HEK293 (cell line): ENCODE data around the gene MAGI1.
A peak's percentile ranks its signal among the peaks of the same experiment; 100 is the strongest.

Source experiments
- BCL11B ChIP-seq: fragments of 450-650 bp; formaldehyde crosslinking; IDR thresholded peaks from 2 replicates; pipeline ENCODE4 v1.5.1; 2016; ENCODE audit warnings: low read depth, missing biosample characterization, missing genetic modification characterization
- KLF8 ChIP-seq: fragments of 450-650 bp; formaldehyde crosslinking; IDR thresholded peaks from 2 replicates; pipeline ENCODE4 v1.5.1; 2016; ENCODE audit warnings: missing biosample characterization, missing genetic modification characterization
- SCRT2 ChIP-seq: fragments of 450-650 bp; formaldehyde crosslinking; IDR thresholded peaks from 2 replicates; pipeline ENCODE4 v1.5.1; 2016; ENCODE audit warnings: missing biosample characterization, missing genetic modification characterization
- ZBTB1 ChIP-seq: fragments of 450-650 bp; formaldehyde crosslinking; IDR thresholded peaks from 2 replicates; pipeline ENCODE4 v1.5.1; 2016; ENCODE audit warnings: missing biosample characterization, missing genetic modification characterization
- ZBTB21 ChIP-seq: fragments of 450-650 bp; formaldehyde crosslinking; IDR thresholded peaks from 2 replicates; pipeline ENCODE4 v1.5.1; 2017; ENCODE audit warnings: missing biosample characterization, missing genetic modification characterization
- ZBTB48 ChIP-seq: fragments of 450-650 bp; formaldehyde crosslinking; IDR thresholded peaks from 2 replicates; pipeline ENCODE4 v1.5.1; 2016; ENCODE audit warnings: missing biosample characterization, missing genetic modification characterization
- ZIC2 ChIP-seq: fragments of 450-650 bp; formaldehyde crosslinking; IDR thresholded peaks from 2 replicates; pipeline ENCODE4 v1.5.1; 2016; ENCODE audit warnings: missing biosample characterization, missing genetic modification characterization
- ZNF121 ChIP-seq: fragments of 450-650 bp; formaldehyde crosslinking; IDR thresholded peaks from 2 replicates; pipeline ENCODE4 v1.5.1; 2016; ENCODE audit warnings: missing biosample characterization, missing genetic modification characterization
- ZNF138 ChIP-seq: fragments of 450-650 bp; formaldehyde crosslinking; IDR thresholded peaks from 2 replicates; pipeline ENCODE4 v1.5.1; 2016; ENCODE audit warnings: missing biosample characterization, missing genetic modification characterization, borderline replicate concordance
- ZNF24 ChIP-seq: fragments of 450-650 bp; formaldehyde crosslinking; IDR thresholded peaks from 2 replicates; pipeline ENCODE4 v1.5.1; 2016; ENCODE audit warnings: missing biosample characterization, missing genetic modification characterization
- ZNF341 ChIP-seq: fragments of 450-650 bp; formaldehyde crosslinking; IDR thresholded peaks from 2 replicates; pipeline ENCODE4; 2016; ENCODE audit warnings: low read depth, missing biosample characterization, missing genetic modification characterization
- ZNF394 ChIP-seq: fragments of 450-650 bp; formaldehyde crosslinking; IDR thresholded peaks from 2 replicates; pipeline ENCODE4 v1.5.1; 2016; ENCODE audit warnings: missing biosample characterization, missing genetic modification characterization, mild to moderate bottlenecking, moderate library complexity, borderline replicate concordance
- ZNF423 ChIP-seq: fragments of 450-650 bp; formaldehyde crosslinking; IDR thresholded peaks from 2 replicates; pipeline ENCODE4 v1.5.1; 2016; ENCODE audit warnings: missing biosample characterization, missing genetic modification characterization
- ZNF426 ChIP-seq: fragments of 450-650 bp; formaldehyde crosslinking; IDR thresholded peaks from 2 replicates; pipeline ENCODE4 v1.5.1; 2017; ENCODE audit warnings: missing biosample characterization, missing genetic modification characterization, mild to moderate bottlenecking, inconsistent platforms, moderate library complexity
- ZNF530 ChIP-seq: fragments of 450-650 bp; formaldehyde crosslinking; IDR thresholded peaks from 2 replicates; pipeline ENCODE4 v1.5.1; 2016; ENCODE audit warnings: low read depth, missing biosample characterization, missing genetic modification characterization
- ZNF544 ChIP-seq: fragments of 450-650 bp; formaldehyde crosslinking; IDR thresholded peaks from 2 replicates; pipeline ENCODE4 v1.5.0; 2017; ENCODE audit warnings: missing biosample characterization, missing genetic modification characterization
- ZNF560 ChIP-seq: fragments of 450-650 bp; formaldehyde crosslinking; IDR thresholded peaks from 2 replicates; pipeline ENCODE4 v1.5.1; 2017; ENCODE audit warnings: missing biosample characterization, missing genetic modification characterization, borderline replicate concordance
- ZNF596 ChIP-seq: fragments of 450-650 bp; IDR thresholded peaks from 2 replicates; pipeline ENCODE4 v1.5.0; 2018; ENCODE audit warnings: missing biosample characterization, mild to moderate bottlenecking, missing genetic modification characterization, moderate library complexity
- ZNF623 ChIP-seq: fragments of 450-650 bp; formaldehyde crosslinking; IDR thresholded peaks from 2 replicates; pipeline ENCODE4 v1.5.1; 2016; ENCODE audit warnings: missing biosample characterization, missing genetic modification characterization
- ZNF629 ChIP-seq: fragments of 450-650 bp; formaldehyde crosslinking; IDR thresholded peaks from 2 replicates; pipeline ENCODE4 v1.5.1; 2017; ENCODE audit warnings: missing biosample characterization, missing genetic modification characterization
- ZNF664 ChIP-seq: fragments of 450-650 bp; formaldehyde crosslinking; IDR thresholded peaks from 2 replicates; pipeline ENCODE4 v1.5.1; 2016; ENCODE audit warnings: missing biosample characterization, missing genetic modification characterization
- ZNF707 ChIP-seq: fragments of 450-650 bp; formaldehyde crosslinking; IDR thresholded peaks from 2 replicates; pipeline ENCODE4 v1.5.1; 2016; ENCODE audit warnings: missing biosample characterization, missing genetic modification characterization
- ZNF76 ChIP-seq: fragments of 450-650 bp; formaldehyde crosslinking; IDR thresholded peaks from 2 replicates; pipeline ENCODE4; 2016; ENCODE audit warnings: low read depth, missing biosample characterization, missing genetic modification characterization, borderline replicate concordance
- TF ChIP-seq, protein P1 (sequence below): fragments of 450-650 bp; formaldehyde crosslinking; IDR thresholded peaks from 2 replicates; pipeline ENCODE4 v1.5.1; 2017; ENCODE audit warnings: missing biosample characterization, missing genetic modification characterization
- TF ChIP-seq, protein P2 (sequence below): fragments of 450-650 bp; formaldehyde crosslinking; IDR thresholded peaks from 2 replicates; pipeline ENCODE4 v1.5.1; 2016; ENCODE audit warnings: missing biosample characterization, missing genetic modification characterization
- TF ChIP-seq, protein P3 (sequence below): fragments of 450-650 bp; formaldehyde crosslinking; IDR thresholded peaks from 2 replicates; pipeline ENCODE4 v1.5.1; 2016; ENCODE audit warnings: missing biosample characterization, missing genetic modification characterization
- TF ChIP-seq, protein P4 (sequence below): fragments of 450-650 bp; formaldehyde crosslinking; IDR thresholded peaks from 2 replicates; pipeline ENCODE4 v1.5.1; 2017; ENCODE audit warnings: missing biosample characterization, missing genetic modification characterization
- TF ChIP-seq, protein P5 (sequence below): fragments of 450-650 bp; formaldehyde crosslinking; IDR thresholded peaks from 2 replicates; pipeline ENCODE4 v1.5.1; 2016; ENCODE audit warnings: missing biosample characterization, missing genetic modification characterization
- TF ChIP-seq, protein P6 (sequence below): fragments of 450-650 bp; formaldehyde crosslinking; IDR thresholded peaks from 2 replicates; pipeline ENCODE4 v1.5.1; 2016; ENCODE audit warnings: missing biosample characterization, missing genetic modification characterization
- TF ChIP-seq, protein P7 (sequence below): fragments of 450-650 bp; formaldehyde crosslinking; IDR thresholded peaks from 2 replicates; pipeline ENCODE4 v1.5.1; 2017; ENCODE audit warnings: missing biosample characterization, missing genetic modification characterization

Gene MAGI1

DNA sequence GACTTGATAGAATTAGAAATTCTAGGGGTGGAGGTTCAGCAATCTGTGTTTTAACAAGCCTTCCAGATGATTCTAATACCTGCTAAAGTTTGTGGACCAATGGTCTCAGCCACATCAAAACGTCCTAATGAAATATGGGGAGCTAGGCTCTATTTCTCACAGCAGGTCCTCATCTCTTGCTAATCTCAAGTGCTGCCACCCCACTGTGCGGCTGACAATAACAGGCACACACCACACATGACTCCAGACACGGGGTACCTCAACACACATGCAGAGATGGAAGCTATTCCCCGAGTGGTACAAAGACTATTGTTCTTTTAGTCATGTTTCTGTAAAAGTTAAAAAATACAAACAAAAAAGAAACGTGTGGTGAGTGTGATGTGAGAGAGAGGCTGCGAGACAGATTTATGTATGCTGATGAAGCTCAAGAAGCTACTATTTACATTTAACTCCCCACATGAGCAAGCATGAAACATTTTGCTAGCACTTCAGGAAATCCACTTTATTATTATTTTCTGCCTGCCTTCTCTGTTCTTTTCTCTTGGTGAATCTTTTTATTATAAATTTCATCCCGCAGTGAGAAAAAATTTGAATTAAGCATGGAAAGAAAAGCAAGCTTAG lies 405.6 kb downstream of the MAGI1 start (continued):
- TF ChIP-seq, protein P1, sequence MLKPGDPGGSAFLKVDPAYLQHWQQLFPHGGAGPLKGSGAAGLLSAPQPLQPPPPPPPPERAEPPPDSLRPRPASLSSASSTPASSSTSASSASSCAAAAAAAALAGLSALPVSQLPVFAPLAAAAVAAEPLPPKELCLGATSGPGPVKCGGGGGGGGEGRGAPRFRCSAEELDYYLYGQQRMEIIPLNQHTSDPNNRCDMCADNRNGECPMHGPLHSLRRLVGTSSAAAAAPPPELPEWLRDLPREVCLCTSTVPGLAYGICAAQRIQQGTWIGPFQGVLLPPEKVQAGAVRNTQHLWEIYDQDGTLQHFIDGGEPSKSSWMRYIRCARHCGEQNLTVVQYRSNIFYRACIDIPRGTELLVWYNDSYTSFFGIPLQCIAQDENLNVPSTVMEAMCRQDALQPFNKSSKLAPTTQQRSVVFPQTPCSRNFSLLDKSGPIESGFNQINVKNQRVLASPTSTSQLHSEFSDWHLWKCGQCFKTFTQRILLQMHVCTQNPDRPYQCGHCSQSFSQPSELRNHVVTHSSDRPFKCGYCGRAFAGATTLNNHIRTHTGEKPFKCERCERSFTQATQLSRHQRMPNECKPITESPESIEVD (tag by site-specific recombination) = peak; percentile 59
- TF ChIP-seq, protein P2, sequence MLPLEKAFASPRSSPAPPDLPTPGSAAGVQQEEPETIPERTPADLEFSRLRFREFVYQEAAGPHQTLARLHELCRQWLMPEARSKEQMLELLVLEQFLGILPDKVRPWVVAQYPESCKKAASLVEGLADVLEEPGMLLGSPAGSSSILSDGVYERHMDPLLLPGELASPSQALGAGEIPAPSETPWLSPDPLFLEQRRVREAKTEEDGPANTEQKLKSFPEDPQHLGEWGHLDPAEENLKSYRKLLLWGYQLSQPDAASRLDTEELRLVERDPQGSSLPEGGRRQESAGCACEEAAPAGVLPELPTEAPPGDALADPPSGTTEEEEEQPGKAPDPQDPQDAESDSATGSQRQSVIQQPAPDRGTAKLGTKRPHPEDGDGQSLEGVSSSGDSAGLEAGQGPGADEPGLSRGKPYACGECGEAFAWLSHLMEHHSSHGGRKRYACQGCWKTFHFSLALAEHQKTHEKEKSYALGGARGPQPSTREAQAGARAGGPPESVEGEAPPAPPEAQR (tag by site-specific recombination) = no peak
- TF ChIP-seq ZNF560 (tag by site-specific recombination) = no peak
- TF ChIP-seq ZNF629 (tag by site-specific recombination) = no peak
- TF ChIP-seq ZNF394 (tag by site-specific recombination) = no peak
- TF ChIP-seq, protein P3, sequence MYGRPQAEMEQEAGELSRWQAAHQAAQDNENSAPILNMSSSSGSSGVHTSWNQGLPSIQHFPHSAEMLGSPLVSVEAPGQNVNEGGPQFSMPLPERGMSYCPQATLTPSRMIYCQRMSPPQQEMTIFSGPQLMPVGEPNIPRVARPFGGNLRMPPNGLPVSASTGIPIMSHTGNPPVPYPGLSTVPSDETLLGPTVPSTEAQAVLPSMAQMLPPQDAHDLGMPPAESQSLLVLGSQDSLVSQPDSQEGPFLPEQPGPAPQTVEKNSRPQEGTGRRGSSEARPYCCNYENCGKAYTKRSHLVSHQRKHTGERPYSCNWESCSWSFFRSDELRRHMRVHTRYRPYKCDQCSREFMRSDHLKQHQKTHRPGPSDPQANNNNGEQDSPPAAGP (tag by site-specific recombination) = no peak
- no peak for TF ChIP-seq ZNF544 (tag by site-specific recombination)
- 0 out of 2 replicates have a peak, but pooled peaks have one; percentile 29 for TF ChIP-seq ZNF423 (tag by site-specific recombination)
- peak; percentile 32; the same call in 1 of the 2 replicates for TF ChIP-seq ZNF24
- no peak for TF ChIP-seq ZBTB48 (tag by site-specific recombination)
- peak; percentile 97 for TF ChIP-seq ZIC2 (tag by site-specific recombination)
- no peak for TF ChIP-seq ZNF707 (tag by site-specific recombination)
- TF ChIP-seq ZNF426 (tag by site-specific recombination) = no peak
- TF ChIP-seq, protein P4, sequence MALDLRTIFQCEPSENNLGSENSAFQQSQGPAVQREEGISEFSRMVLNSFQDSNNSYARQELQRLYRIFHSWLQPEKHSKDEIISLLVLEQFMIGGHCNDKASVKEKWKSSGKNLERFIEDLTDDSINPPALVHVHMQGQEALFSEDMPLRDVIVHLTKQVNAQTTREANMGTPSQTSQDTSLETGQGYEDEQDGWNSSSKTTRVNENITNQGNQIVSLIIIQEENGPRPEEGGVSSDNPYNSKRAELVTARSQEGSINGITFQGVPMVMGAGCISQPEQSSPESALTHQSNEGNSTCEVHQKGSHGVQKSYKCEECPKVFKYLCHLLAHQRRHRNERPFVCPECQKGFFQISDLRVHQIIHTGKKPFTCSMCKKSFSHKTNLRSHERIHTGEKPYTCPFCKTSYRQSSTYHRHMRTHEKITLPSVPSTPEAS (tag by site-specific recombination) = no peak
- TF ChIP-seq, protein P5, sequence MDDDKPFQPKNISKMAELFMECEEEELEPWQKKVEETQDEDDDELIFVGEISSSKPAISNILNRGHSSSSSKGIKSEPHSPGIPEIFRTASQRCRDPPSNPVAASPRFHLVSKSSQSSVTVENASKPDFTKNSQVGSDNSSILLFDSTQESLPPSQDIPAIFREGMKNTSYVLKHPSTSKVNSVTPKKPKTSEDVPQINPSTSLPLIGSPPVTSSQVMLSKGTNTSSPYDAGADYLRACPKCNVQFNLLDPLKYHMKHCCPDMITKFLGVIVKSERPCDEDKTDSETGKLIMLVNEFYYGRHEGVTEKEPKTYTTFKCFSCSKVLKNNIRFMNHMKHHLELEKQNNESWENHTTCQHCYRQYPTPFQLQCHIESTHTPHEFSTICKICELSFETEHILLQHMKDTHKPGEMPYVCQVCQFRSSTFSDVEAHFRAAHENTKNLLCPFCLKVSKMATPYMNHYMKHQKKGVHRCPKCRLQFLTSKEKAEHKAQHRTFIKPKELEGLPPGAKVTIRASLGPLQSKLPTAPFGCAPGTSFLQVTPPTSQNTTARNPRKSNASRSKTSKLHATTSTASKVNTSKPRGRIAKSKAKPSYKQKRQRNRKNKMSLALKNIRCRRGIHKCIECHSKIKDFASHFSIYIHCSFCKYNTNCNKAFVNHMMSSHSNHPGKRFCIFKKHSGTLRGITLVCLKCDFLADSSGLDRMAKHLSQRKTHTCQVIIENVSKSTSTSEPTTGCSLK (tag by site-specific recombination) = no peak
- no peak for TF ChIP-seq ZNF341 (tag by site-specific recombination)
- no peak for TF ChIP-seq ZNF138 (tag by site-specific recombination)
- TF ChIP-seq, protein P6, sequence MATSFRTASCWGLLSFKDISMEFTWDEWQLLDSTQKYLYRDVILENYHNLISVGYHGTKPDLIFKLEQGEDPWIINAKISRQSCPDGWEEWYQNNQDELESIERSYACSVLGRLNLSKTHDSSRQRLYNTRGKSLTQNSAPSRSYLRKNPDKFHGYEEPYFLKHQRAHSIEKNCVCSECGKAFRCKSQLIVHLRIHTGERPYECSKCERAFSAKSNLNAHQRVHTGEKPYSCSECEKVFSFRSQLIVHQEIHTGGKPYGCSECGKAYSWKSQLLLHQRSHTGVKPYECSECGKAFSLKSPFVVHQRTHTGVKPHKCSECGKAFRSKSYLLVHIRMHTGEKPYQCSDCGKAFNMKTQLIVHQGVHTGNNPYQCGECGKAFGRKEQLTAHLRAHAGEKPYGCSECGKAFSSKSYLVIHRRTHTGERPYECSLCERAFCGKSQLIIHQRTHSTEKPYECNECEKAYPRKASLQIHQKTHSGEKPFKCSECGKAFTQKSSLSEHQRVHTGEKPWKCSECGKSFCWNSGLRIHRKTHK (tag by site-specific recombination) = no peak
- TF ChIP-seq ZNF623 (tag by site-specific recombination) = no peak
- 0 out of 2 replicates have a peak, but pooled peaks have one; percentile 40 for TF ChIP-seq BCL11B (tag by site-specific recombination)
- TF ChIP-seq ZNF76 (tag by site-specific recombination) = no peak
- no peak for TF ChIP-seq ZNF121 (tag by site-specific recombination)
- TF ChIP-seq ZBTB1 = no peak
- TF ChIP-seq KLF8 = no peak
- TF ChIP-seq, protein P7, sequence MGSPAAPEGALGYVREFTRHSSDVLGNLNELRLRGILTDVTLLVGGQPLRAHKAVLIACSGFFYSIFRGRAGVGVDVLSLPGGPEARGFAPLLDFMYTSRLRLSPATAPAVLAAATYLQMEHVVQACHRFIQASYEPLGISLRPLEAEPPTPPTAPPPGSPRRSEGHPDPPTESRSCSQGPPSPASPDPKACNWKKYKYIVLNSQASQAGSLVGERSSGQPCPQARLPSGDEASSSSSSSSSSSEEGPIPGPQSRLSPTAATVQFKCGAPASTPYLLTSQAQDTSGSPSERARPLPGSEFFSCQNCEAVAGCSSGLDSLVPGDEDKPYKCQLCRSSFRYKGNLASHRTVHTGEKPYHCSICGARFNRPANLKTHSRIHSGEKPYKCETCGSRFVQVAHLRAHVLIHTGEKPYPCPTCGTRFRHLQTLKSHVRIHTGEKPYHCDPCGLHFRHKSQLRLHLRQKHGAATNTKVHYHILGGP (tag by site-specific recombination) = no peak
- no peak for TF ChIP-seq SCRT2 (tag by site-specific recombination)
- no peak for TF ChIP-seq ZNF664
- peak; percentile 19; the same call in 1 of the 2 replicates for TF ChIP-seq ZBTB21
- no peak for TF ChIP-seq ZNF530 (tag by site-specific recombination)
- peak; percentile 61; the same call in 1 of the 2 replicates for TF ChIP-seq ZNF596 (tag by site-specific recombination)
